Memory B cell (primary cell): Measurements from ENCODE around the gene ODC1.

Experiments
- ATAC-seq: fragments of 150-1000 bp; cut with Tn5 transposase; 2 replicates; pipeline ENCODE4 v1.10.0; 2021; ENCODE audit warnings: low read depth, mild to moderate bottlenecking, moderate library complexity
- DNase-seq, 2 donors: peaks; one replicate each; pipeline ENCODE4 v3.0.0; 2022; ENCODE audit warnings: low spot score in 2 of 2
- H3K27ac Mint-ChIP-seq: one replicate; pipeline ENCODE4 v1.8.0; 2022; ENCODE audit warnings: mild to moderate bottlenecking, moderate library complexity, mixed read lengths
- H3K27me3 Mint-ChIP-seq: one replicate; pipeline ENCODE4 v1.8.0; 2022; ENCODE audit warnings: mixed read lengths
- H3K36me3 Mint-ChIP-seq: one replicate; pipeline ENCODE4 v1.8.0; 2022; ENCODE audit warnings: mild to moderate bottlenecking, mixed read lengths
- H3K4me1 Mint-ChIP-seq: one replicate; pipeline ENCODE4 v1.8.0; 2022; ENCODE audit warnings: mixed read lengths
- H3K4me3 Mint-ChIP-seq: one replicate; pipeline ENCODE4 v1.8.0; 2022; ENCODE audit warnings: mild to moderate bottlenecking, moderate library complexity, mixed read lengths
- H3K9me3 Mint-ChIP-seq: one replicate; pipeline ENCODE4 v1.8.0; 2022; ENCODE audit warnings: mixed read lengths

ODC1 gene

GRCh38 chr2:10415048-10415447 is 33.1 kb downstream of the ODC1 start:
- H3K4me1 Mint-ChIP-seq, result peaks cover 41% of the 10 kb centered on the region
- peaks cover 3% of the 10 kb centered on the region for H3K9me3 Mint-ChIP-seq
- H3K27me3 Mint-ChIP-seq, result no peaks in the 10 kb centered on the region
- DNase-seq (no peak), ATAC-seq (no peak)
- no peak overlapping the region for H3K4me3 Mint-ChIP-seq
- H3K36me3 Mint-ChIP-seq, result peaks cover 9% of the 10 kb centered on the region
- H3K27ac Mint-ChIP-seq, result no peak overlapping the region

GRCh38 chr2:10414591-10414990 is 33.5 kb downstream of the ODC1 start:
- Mint-ChIP-seq H3K4me3 (no peak overlapping the region), H3K27me3 (no peaks in the 10 kb centered on the region), H3K9me3 (peaks cover 3% of the 10 kb centered on the region), H3K36me3 (peaks cover 7% of the 10 kb centered on the region), H3K4me1 (peaks cover 43% of the 10 kb centered on the region), H3K27ac (peak overlapping the region; percentile 97)
- no peak for ATAC-seq
- DNase-seq, result no peak

- DNase-seq (no peak), ATAC-seq (peak; percentile 16)
- Mint-ChIP-seq H3K4me3 (peak overlapping the region; percentile 21), H3K27ac (peak overlapping the region; percentile 97), H3K9me3 (peaks cover 3% of the 10 kb centered on the region), H3K4me1 (peaks cover 44% of the 10 kb centered on the region), H3K27me3 (no peaks in the 10 kb centered on the region), H3K36me3 (peaks cover 7% of the 10 kb centered on the region)
Measured at GRCh38 chr2:10413991-10414451, 34.1 kb downstream of the ODC1 start.

GRCh38 chr2:10413503-10413902 is 34.6 kb downstream of the ODC1 start:
- H3K27ac Mint-ChIP-seq, result peak overlapping the region; percentile 97
- H3K4me3 Mint-ChIP-seq, result peak overlapping the region; percentile 8
- H3K27me3 Mint-ChIP-seq, result no peaks in the 10 kb centered on the region
- H3K9me3 Mint-ChIP-seq, result peaks cover 3% of the 10 kb centered on the region
- ATAC-seq, result no peak
- DNase-seq, result no peak
- H3K36me3 Mint-ChIP-seq, result peaks cover 7% of the 10 kb centered on the region
- peaks cover 48% of the 10 kb centered on the region for H3K4me1 Mint-ChIP-seq

- DNase-seq (no peak), ATAC-seq (no peak)
- no peak overlapping the region for H3K4me3 Mint-ChIP-seq
- H3K27me3 Mint-ChIP-seq, result no peaks in the 10 kb centered on the region
- peaks cover 3% of the 10 kb centered on the region for H3K9me3 Mint-ChIP-seq
- H3K4me1 Mint-ChIP-seq, result peaks cover 53% of the 10 kb centered on the region
- H3K27ac Mint-ChIP-seq, result peak overlapping the region; percentile 97
- peaks cover 7% of the 10 kb centered on the region for H3K36me3 Mint-ChIP-seq
Measured at GRCh38 chr2:10412380-10412779, 35.7 kb downstream of the ODC1 start.

GRCh38 chr2:10411557-10411956 is 36.6 kb downstream of the ODC1 start:
- Mint-ChIP-seq H3K27me3 (no peaks in the 10 kb centered on the region), H3K27ac (peak overlapping the region; percentile 97), H3K36me3 (peaks cover 9% of the 10 kb centered on the region), H3K4me3 (no peak overlapping the region), H3K4me1 (peaks cover 59% of the 10 kb centered on the region), H3K9me3 (peaks cover 3% of the 10 kb centered on the region)
- no peak for DNase-seq
- no peak for ATAC-seq

GRCh38 chr2:10410823-10411437 is 37.2 kb downstream of the ODC1 start:
- H3K36me3 Mint-ChIP-seq, result peaks cover 9% of the 10 kb centered on the region
- ATAC-seq, result no peak
- H3K27me3 Mint-ChIP-seq, result no peaks in the 10 kb centered on the region
- H3K27ac Mint-ChIP-seq, result peak overlapping the region; percentile 97
- peaks cover 59% of the 10 kb centered on the region for H3K4me1 Mint-ChIP-seq
- DNase-seq, result no peak
- peak overlapping the region; percentile 43 for H3K4me3 Mint-ChIP-seq
- peaks cover 3% of the 10 kb centered on the region for H3K9me3 Mint-ChIP-seq

- DNase-seq (peak; percentile 63), ATAC-seq (peak; percentile 81)
- Mint-ChIP-seq H3K27me3 (no peaks in the 10 kb centered on the region), H3K36me3 (peaks cover 9% of the 10 kb centered on the region), H3K9me3 (peaks cover 3% of the 10 kb centered on the region), H3K27ac (peak overlapping the region; percentile 97), H3K4me1 (peaks cover 56% of the 10 kb centered on the region), H3K4me3 (peak overlapping the region; percentile 78)
Measured at GRCh38 chr2:10410001-10410822, 37.9 kb downstream of the ODC1 start.

GRCh38 chr2:10408649-10409579 is 39.2 kb downstream of the ODC1 start:
- peak; percentile 86 to 87 for DNase-seq
- H3K9me3 Mint-ChIP-seq, result peaks cover 3% of the 10 kb centered on the region
- H3K27me3 Mint-ChIP-seq, result no peaks in the 10 kb centered on the region
- peaks cover 10% of the 10 kb centered on the region for H3K36me3 Mint-ChIP-seq
- ATAC-seq, result peak; percentile 56
- H3K27ac Mint-ChIP-seq, result peak overlapping the region; percentile 70
- H3K4me3 Mint-ChIP-seq, result peak overlapping the region; percentile 74
- peaks cover 51% of the 10 kb centered on the region for H3K4me1 Mint-ChIP-seq

- H3K4me1 Mint-ChIP-seq, result peaks cover 50% of the 10 kb centered on the region
- peaks cover 11% of the 10 kb centered on the region for H3K36me3 Mint-ChIP-seq
- H3K9me3 Mint-ChIP-seq, result peaks cover 3% of the 10 kb centered on the region
- peak overlapping the region; percentile 70 for H3K27ac Mint-ChIP-seq
- no peaks in the 10 kb centered on the region for H3K27me3 Mint-ChIP-seq
- H3K4me3 Mint-ChIP-seq, result peak overlapping the region; percentile 74
- peak; percentile 8 for ATAC-seq
- no peak for DNase-seq
Measured at GRCh38 chr2:10407841-10408648, 40.1 kb downstream of the ODC1 start.

GRCh38 chr2:10407432-10407831 is 40.7 kb downstream of the ODC1 start:
- ATAC-seq (no peak), DNase-seq (no peak)
- peak overlapping the region; percentile 74 for H3K4me3 Mint-ChIP-seq
- H3K9me3 Mint-ChIP-seq, result peaks cover 3% of the 10 kb centered on the region
- peaks cover 8% of the 10 kb centered on the region for H3K36me3 Mint-ChIP-seq
- H3K27me3 Mint-ChIP-seq, result no peaks in the 10 kb centered on the region
- H3K4me1 Mint-ChIP-seq, result peaks cover 45% of the 10 kb centered on the region
- peak overlapping the region; percentile 70 for H3K27ac Mint-ChIP-seq

GRCh38 chr2:10406491-10407188 is 41.5 kb downstream of the ODC1 start:
- H3K9me3 Mint-ChIP-seq, result no peaks in the 10 kb centered on the region
- H3K4me1 Mint-ChIP-seq, result peaks cover 40% of the 10 kb centered on the region
- peaks cover 5% of the 10 kb centered on the region for H3K36me3 Mint-ChIP-seq
- no peak for DNase-seq
- H3K27ac Mint-ChIP-seq, result peak overlapping the region; percentile 70
- no peaks in the 10 kb centered on the region for H3K27me3 Mint-ChIP-seq
- no peak overlapping the region for H3K4me3 Mint-ChIP-seq
- no peak for ATAC-seq

GRCh38 chr2:10406016-10406415 is 42.1 kb downstream of the ODC1 start:
- DNase-seq, result no peak
- Mint-ChIP-seq H3K4me1 (peaks cover 43% of the 10 kb centered on the region), H3K36me3 (peaks cover 8% of the 10 kb centered on the region), H3K27me3 (no peaks in the 10 kb centered on the region), H3K27ac (peak overlapping the region; percentile 17), H3K9me3 (no peaks in the 10 kb centered on the region), H3K4me3 (no peak overlapping the region)
- ATAC-seq, result no peak
